Type B pancreatic cell (in vitro differentiated cells): ENCODE data around the gene NPY1R. TPM values are rescaled to one million over a fixed set of nuclear protein-coding genes. Genes with fewer than 3 reads are reported as not detected.

Experiments used
- DNase-seq: peaks from one replicate; pipeline ENCODE4 v3.0.0; 2021; ENCODE audit warnings: mixed read lengths; ENCODE audit not compliant: unreplicated experiment; ENCODE audit errors: extremely low spot score
- H3K27ac Mint-ChIP-seq: 2 replicates; pipeline ENCODE4 v1.8.0; 2021; ENCODE audit warnings: mild to moderate bottlenecking, mixed read lengths
- H3K27me3 Mint-ChIP-seq: 2 replicates; pipeline ENCODE4 v1.8.0; 2021; ENCODE audit warnings: mixed read lengths
- H3K36me3 Mint-ChIP-seq: 2 replicates; pipeline ENCODE4 v1.8.0; 2021; ENCODE audit warnings: mixed read lengths
- H3K4me1 Mint-ChIP-seq: one replicate; pipeline ENCODE4 v1.8.0; 2021; ENCODE audit warnings: mixed read lengths; ENCODE audit not compliant: unreplicated experiment
- H3K4me3 Mint-ChIP-seq: 2 replicates; pipeline ENCODE4 v1.8.0; 2021; ENCODE audit warnings: mild to moderate bottlenecking, mixed read lengths
- H3K9me3 Mint-ChIP-seq: 2 replicates; pipeline ENCODE4 v1.8.0; 2021; ENCODE audit warnings: mixed read lengths
- CTCF ChIP-seq: fragments of 200-600 bp; sonication (generic); conservative IDR thresholded peaks from 2 replicates; pipeline ENCODE4 v1.5.0; 2021; ENCODE audit warnings: antibody characterized with exemption, mild to moderate bottlenecking
- total RNA-seq: library from RNA; stranded (reverse); gene quantifications from 2 replicates; pipeline ENCODE4 v1.2.1, GENCODE V29; 2021; ENCODE audit warnings: low replicate concordance

The NPY1R gene
- total RNA-seq, 1 donor from 2014 or later: 84.8 TPM

GRCh38 chr4:163303069-163303468, 29.3 kb downstream of the NPY1R start:
- Mint-ChIP-seq H3K9me3 (no peaks in the 10 kb centered on the region), H3K36me3 (no peaks in the 10 kb centered on the region), H3K27me3 (no peaks in the 10 kb centered on the region), H3K27ac (no peak overlapping the region), H3K4me1 (no peaks in the 10 kb centered on the region), H3K4me3 (no peak overlapping the region)
- no peak for DNase-seq
- TF ChIP-seq CTCF: no peak

- no peak overlapping the region for H3K27ac Mint-ChIP-seq
- H3K27me3 Mint-ChIP-seq: no peaks in the 10 kb centered on the region
- H3K4me1 Mint-ChIP-seq: no peaks in the 10 kb centered on the region
- TF ChIP-seq CTCF: no peak
- DNase-seq: no peak
- H3K4me3 Mint-ChIP-seq: no peak overlapping the region
- H3K36me3 Mint-ChIP-seq: no peaks in the 10 kb centered on the region
- no peaks in the 10 kb centered on the region for H3K9me3 Mint-ChIP-seq
Measured at GRCh38 chr4:163300445-163300844, 32.0 kb downstream of the NPY1R start.

- H3K9me3 Mint-ChIP-seq: no peaks in the 10 kb centered on the region
Measured at GRCh38 chr4:163295138-163295537, 37.3 kb downstream of the NPY1R start.

GRCh38 chr4:163284304-163284703, 48.1 kb downstream of the NPY1R start:
- TF ChIP-seq CTCF: no peak
- Mint-ChIP-seq H3K36me3 (no peaks in the 10 kb centered on the region), H3K4me1 (no peaks in the 10 kb centered on the region), H3K27me3 (peaks cover 7% of the 10 kb centered on the region), H3K9me3 (no peaks in the 10 kb centered on the region), H3K4me3 (no peak overlapping the region), H3K27ac (no peak overlapping the region)
- no peak for DNase-seq

More at GRCh38 chr4:163295138-163295537, 37.3 kb downstream of the NPY1R start:
- DNase-seq: no peak
- H3K4me3 Mint-ChIP-seq: no peak overlapping the region
- H3K4me1 Mint-ChIP-seq: no peaks in the 10 kb centered on the region
- peaks cover 4% of the 10 kb centered on the region for H3K27me3 Mint-ChIP-seq
- no peak overlapping the region for H3K27ac Mint-ChIP-seq
- no peaks in the 10 kb centered on the region for H3K36me3 Mint-ChIP-seq
- no peak for TF ChIP-seq CTCF

GRCh38 chr4:163280703-163281519, 51.5 kb downstream of the NPY1R start:
- Mint-ChIP-seq H3K4me1 (no peaks in the 10 kb centered on the region), H3K4me3 (no peak overlapping the region), H3K27ac (no peak overlapping the region), H3K27me3 (peaks cover 3% of the 10 kb centered on the region), H3K9me3 (no peaks in the 10 kb centered on the region), H3K36me3 (no peaks in the 10 kb centered on the region)
- DNase-seq: no peak
- no peak for TF ChIP-seq CTCF
